ENCODE results near the gene ME1. TPM values are rescaled to one million over a fixed set of nuclear protein-coding genes. Genes with fewer than 3 reads are reported as not detected.
"Not testable (repeated sequence)": the region's sequence is repeated elsewhere in the genome, so short reads cannot be mapped to it uniquely, and the experiment has no call there.

Gene ME1
- total RNA-seq, 8 experiments from 2014 or later, result 1.8 to 21.5 (median 8.6) TPM

GRCh38 chr6:83215131-83216047 is 215.5 kb downstream of the ME1 start:
- Histone ChIP-seq H3K27ac (no peak overlapping the region), H3K4me1 (replicated peaks in 1 of 2) (peaks cover 0 to 5% of the 10 kb centered on the region in 2 donors), H3K4me3 (no peak overlapping the region)
- ATAC-seq (replicated peaks in 6 of 8), result peak; percentile 88 to 98 (median 96)
- in situ Hi-C loops (cut with MboI; ENCODE audit: low pct_unique_long_range_greater_than_20kb in 2 of 9, low sequenced_read_pairs in 9 of 9, unreplicated experiment in 9 of 9), result loop anchor here in 6 of 9 experiments (10.0 to 25.0 kb wide), 2 partner anchors 151 to 297 kb away; partner anchors contain the start of genes PRSS35 (in 5 of the 6), DOP1A (in 1 of the 6) and UBE3D (in 1 of the 6)
- WGBS, 10 experiments, result 20 to 56% (median 34%) methylated on average over 2 to 7 of the region's 7 CpGs

GRCh38 chr6:83202031-83202430 is 228.8 kb downstream of the ME1 start:
- 89 to 100% (median 92%) methylated on average over 1 to 4 of the region's 4 CpGs; no CpG with 5 or more reads in 1 of the 10 experiments for WGBS, 10 experiments

GRCh38 chr6:83199863-83200225 is 231.0 kb downstream of the ME1 start:
- Histone ChIP-seq H3K4me1 (replicated peaks in 1 of 2) (peaks cover 0 to under 1% of the 10 kb centered on the region in 2 donors), H3K4me3 (no peak overlapping the region), H3K27ac (no peak overlapping the region)
- ATAC-seq (replicated peaks in 6 of 8), result peak in 3 of 8 experiments; percentile 81 to 82 (median 81)
- in situ Hi-C loops (cut with MboI; ENCODE audit: low pct_unique_long_range_greater_than_20kb in 2 of 9, low sequenced_read_pairs in 9 of 9, unreplicated experiment in 9 of 9), result loop anchor here in 5 of 9 experiments (25.0 kb wide), 1 partner anchor 312 kb away; the partner anchor contains the start of gene PRSS35 (in 5 of the 5)
- WGBS, 10 experiments, result 69 to 100% (median 100%) methylated on average over 1 to 2 of the region's 2 CpGs; no CpG with 5 or more reads in 4 of the 10 experiments

More at GRCh38 chr6:83202031-83202430, 228.8 kb downstream of the ME1 start:
- H3K4me1 ChIP-seq (replicated peaks in 1 of 2), result no peaks in the 10 kb centered on the region
- in situ Hi-C loops (cut with MboI; ENCODE audit: low pct_unique_long_range_greater_than_20kb in 2 of 9, low sequenced_read_pairs in 9 of 9, unreplicated experiment in 9 of 9), result loop anchor here in 5 of 9 experiments (25.0 kb wide), 1 partner anchor 310 kb away; the partner anchor contains the start of gene PRSS35 (in 5 of the 5)
- ATAC-seq (replicated peaks in 6 of 8), result no peak
- H3K4me3 ChIP-seq, result no peak overlapping the region
- no peak overlapping the region for H3K27ac ChIP-seq

- Histone ChIP-seq H3K4me1 (replicated peaks in 1 of 2) (peaks cover 3 to 5% of the 10 kb centered on the region in 2 donors), H3K4me3 (no peak overlapping the region), H3K27ac (no peak overlapping the region)
- no peak for ATAC-seq (replicated peaks in 6 of 8)
- 60 to 100% (median 82%) methylated on average over 1 to 5 of the region's 5 CpGs; no CpG with 5 or more reads in 3 of the 10 experiments for WGBS, 10 experiments
- in situ Hi-C loops (cut with MboI; ENCODE audit: low pct_unique_long_range_greater_than_20kb in 2 of 9, low sequenced_read_pairs in 9 of 9, unreplicated experiment in 9 of 9), result no loop called here
Observed at GRCh38 chr6:83199173-83199862, 231.5 kb downstream of the ME1 start.

GRCh38 chr6:83198486-83199172 is 232.2 kb downstream of the ME1 start:
- peaks cover 5 to 7% of the 10 kb centered on the region in 2 donors for H3K4me1 ChIP-seq (replicated peaks in 1 of 2)
- H3K4me3 ChIP-seq, result no peak overlapping the region
- in situ Hi-C loops (cut with MboI; ENCODE audit: low pct_unique_long_range_greater_than_20kb in 2 of 9, low sequenced_read_pairs in 9 of 9, unreplicated experiment in 9 of 9), result no loop called here
- WGBS, 10 experiments, result 57 to 96% (median 89%) methylated on average over 1 to 4 of the region's 4 CpGs; no CpG with 5 or more reads in 1 of the 10 experiments
- no peak for ATAC-seq (replicated peaks in 6 of 8)
- H3K27ac ChIP-seq, result no peak overlapping the region

- H3K4me3 ChIP-seq, result peak overlapping the region; percentile 92 to 99 (median 94)
- H3K27ac ChIP-seq, result peak overlapping the region; percentile 91 to 98
- H3K4me1 ChIP-seq (replicated peaks in 1 of 2), result peaks cover 17 to 21% of the 10 kb centered on the region in 2 donors
- in situ Hi-C loops (cut with MboI; ENCODE audit: low pct_unique_long_range_greater_than_20kb in 2 of 9, low sequenced_read_pairs in 9 of 9, unreplicated experiment in 9 of 9), result no loop called here
- ATAC-seq (replicated peaks in 6 of 8), result peak; percentile 26 to 62 (median 56)
- 3 to 21% (median 8%) methylated on average over 2 to 15 of the region's 44 CpGs; no CpG with 5 or more reads in 1 of the 10 experiments for WGBS, 10 experiments
Observed at GRCh38 chr6:83193747-83194566, 236.9 kb downstream of the ME1 start.

GRCh38 chr6:83192871-83193746 is 237.7 kb downstream of the ME1 start, which contains the start of the genes PGM3 and RWDD2A:
Gene PGM3 (minus strand): TSS chr6:83193265. CDS start chr6:83191012, 2,253 bp downstream.
Gene RWDD2A (plus strand): TSS chr6:83193357. CDS start chr6:83194452, 1,095 bp downstream.
- H3K4me3 ChIP-seq, result peak within 1 kb of the TSS; percentile 92 to 99 (median 94)
- peak within 1 kb of the TSS; percentile 91 to 98 for H3K27ac ChIP-seq
- WGBS, 10 experiments, result 0 to 7% (median 3%) methylated on average over 3 to 14 of the region's 88 CpGs; no CpG with 5 or more reads in 6 of the 10 experiments
- ATAC-seq (replicated peaks in 6 of 8), result peak; percentile 92 to 96 (median 94)
- in situ Hi-C loops (cut with MboI; ENCODE audit: low pct_unique_long_range_greater_than_20kb in 2 of 9, low sequenced_read_pairs in 9 of 9, unreplicated experiment in 9 of 9), result no loop called here
- H3K4me1 ChIP-seq (replicated peaks in 1 of 2), result peaks cover 17 to 21% of the 10 kb centered on the region in 2 donors

GRCh38 chr6:83192456-83192855 is 238.4 kb downstream of the ME1 start:
- Histone ChIP-seq H3K4me3 (peak overlapping the region; percentile 92 to 99 (median 94)), H3K4me1 (replicated peaks in 1 of 2) (peaks cover 17 to 21% of the 10 kb centered on the region in 2 donors), H3K27ac (peak overlapping the region; percentile 91 to 98)
- peak in 3 of 8 experiments; percentile 2 to 5 (median 3) for ATAC-seq (replicated peaks in 6 of 8)
- WGBS, 10 experiments, result 0 to 4% (median 0%) methylated on average over 3 to 4 of the region's 4 CpGs; no CpG with 5 or more reads in 3 of the 10 experiments
- in situ Hi-C loops (cut with MboI; ENCODE audit: low pct_unique_long_range_greater_than_20kb in 2 of 9, low sequenced_read_pairs in 9 of 9, unreplicated experiment in 9 of 9), result no loop called here

- peaks cover 17 to 21% of the 10 kb centered on the region in 2 donors for H3K4me1 ChIP-seq (replicated peaks in 1 of 2)
- peak overlapping the region; percentile 92 to 99 (median 94) for H3K4me3 ChIP-seq
- H3K27ac ChIP-seq; ATAC-seq (replicated peaks in 6 of 8); in situ Hi-C loops (cut with MboI; ENCODE audit: low pct_unique_long_range_greater_than_20kb in 2 of 9, low sequenced_read_pairs in 9 of 9, unreplicated experiment in 9 of 9): not testable (repeated sequence)
- 80 to 96% (median 88%) methylated on average over 3 to 14 of the region's 18 CpGs; no CpG with 5 or more reads in 4 of the 10 experiments for WGBS, 10 experiments
Observed at GRCh38 chr6:83191974-83192373, 238.9 kb downstream of the ME1 start.

- WGBS, 10 experiments, result 80 to 100% (median 91%) methylated on average over 1 to 6 of the region's 6 CpGs
- ATAC-seq (replicated peaks in 6 of 8), result no peak
- Histone ChIP-seq H3K27ac (no peak overlapping the region), H3K4me1 (replicated peaks in 1 of 2) (peaks cover 17 to 21% of the 10 kb centered on the region in 2 donors), H3K4me3 (no peak overlapping the region)
- in situ Hi-C loops (cut with MboI; ENCODE audit: low pct_unique_long_range_greater_than_20kb in 2 of 9, low sequenced_read_pairs in 9 of 9, unreplicated experiment in 9 of 9), result no loop called here
Observed at GRCh38 chr6:83190626-83191025, 240.2 kb downstream of the ME1 start.

GRCh38 chr6:83188501-83188900 is 242.3 kb downstream of the ME1 start:
- no peak for ATAC-seq (replicated peaks in 6 of 8)
- in situ Hi-C loops (cut with MboI; ENCODE audit: low pct_unique_long_range_greater_than_20kb in 2 of 9, low sequenced_read_pairs in 9 of 9, unreplicated experiment in 9 of 9), result no loop called here
- Histone ChIP-seq H3K4me3 (no peak overlapping the region), H3K27ac (no peak overlapping the region), H3K4me1 (replicated peaks in 1 of 2) (peaks cover 13 to 14% of the 10 kb centered on the region in 2 donors)
- WGBS, 10 experiments, result 44 to 92% (median 82%) methylated on average over 1 to 3 of the region's 3 CpGs; no CpG with 5 or more reads in 2 of the 10 experiments
